Suprapubic skin (tissue), 4 donors: ENCODE measurements around the gene MAN2B1. TPM values are rescaled to one million over a fixed set of nuclear protein-coding genes. Genes with fewer than 3 reads are reported as not detected.

Source experiments
- DNase-seq, 2 donors: peaks; one replicate each; pipeline ENCODE4 v3.0.0-alpha.2; 2019; ENCODE audit warnings: low spot score in 2 of 2
- H3K27ac ChIP-seq: fragments of 200-600 bp; sonication (generic); one replicate; pipeline ENCODE4 v1.5.1; 2019
- H3K27me3 ChIP-seq: fragments of 200-600 bp; sonication (generic); one replicate; pipeline ENCODE4 v1.5.1; 2019
- H3K36me3 ChIP-seq: fragments of 200-600 bp; sonication (generic); one replicate; pipeline ENCODE4 v1.5.1; 2019
- H3K4me1 ChIP-seq: fragments of 200-600 bp; sonication (generic); one replicate; pipeline ENCODE4 v1.5.1; 2019
- H3K4me3 ChIP-seq: fragments of 200-600 bp; sonication (generic); one replicate; pipeline ENCODE4 v1.5.1; 2019; ENCODE audit warnings: mild to moderate bottlenecking
- H3K9me3 ChIP-seq: fragments of 200-600 bp; sonication (generic); one replicate; pipeline ENCODE4 v1.5.1; 2019
- CTCF ChIP-seq, 2 donors: fragments of 200-600 bp in 1 of 2; fragments of 450-650 bp in 1 of 2; sonication (generic) in 1 of 2; IDR thresholded peaks; one replicate each; pipeline ENCODE4 v1.5.1; 2016 to 2019; ENCODE audit warnings: antibody characterized with exemption in 2 of 2, mild to moderate bottlenecking in 1 of 2, moderate library complexity in 1 of 2
- EP300 ChIP-seq: sonication (generic); formaldehyde crosslinking; IDR thresholded peaks from one replicate; pipeline ENCODE4 v1.6.1; 2017; ENCODE audit warnings: antibody characterized with exemption
- POLR2A ChIP-seq, 2 donors: fragments of 450-650 bp; IDR thresholded peaks; one replicate each; pipeline ENCODE4 v1.6.1; 2017; ENCODE audit warnings: antibody characterized with exemption in 2 of 2, mild to moderate bottlenecking in 2 of 2, moderate library complexity in 2 of 2
- POLR2AphosphoS5 ChIP-seq, 3 donors: sonication (generic); formaldehyde crosslinking; IDR thresholded peaks; one replicate each; pipeline ENCODE4 v1.6.1; 2017; ENCODE audit warnings: antibody characterized with exemption in 3 of 3
- WGBS: methylation state at CpG from one replicate; pipeline ENCODE4 v1.1.5; 2018; 5-methylcytosine and 5-hydroxymethylcytosine counted together
- total RNA-seq, 4 donors: library from RNA; depleted of rRNA; stranded (reverse); fragments of >200 nt; gene quantifications; one replicate each; pipeline ENCODE4 v1.1.0, GENCODE V29; 2016

MAN2B1 gene
- total RNA-seq, 4 donors from 2014 or later: 42.6 to 94.1 (median 78.9) TPM

- Histone ChIP-seq H3K4me1 (peaks cover 9% of the 10 kb centered on the region), H3K9me3 (no peaks in the 10 kb centered on the region), H3K36me3 (no peaks in the 10 kb centered on the region), H3K27me3 (no peaks in the 10 kb centered on the region), H3K4me3 (no peak overlapping the region), H3K27ac (no peak overlapping the region)
- no peak for DNase-seq
- WGBS: 71% methylated on average over 13 of the region's 13 CpGs
- TF ChIP-seq EP300 (no peak), POLR2A (IDR thresholded peaks at IDR 0.05) (no peak), CTCF (IDR thresholded peaks at IDR 0.05) (no peak), POLR2AphosphoS5 (IDR thresholded peaks at IDR 0.05) (no peak)
These were observed 25.1 kb downstream of the MAN2B1 start for GRCh38 chr19:12641456-12641855.

DNA sequence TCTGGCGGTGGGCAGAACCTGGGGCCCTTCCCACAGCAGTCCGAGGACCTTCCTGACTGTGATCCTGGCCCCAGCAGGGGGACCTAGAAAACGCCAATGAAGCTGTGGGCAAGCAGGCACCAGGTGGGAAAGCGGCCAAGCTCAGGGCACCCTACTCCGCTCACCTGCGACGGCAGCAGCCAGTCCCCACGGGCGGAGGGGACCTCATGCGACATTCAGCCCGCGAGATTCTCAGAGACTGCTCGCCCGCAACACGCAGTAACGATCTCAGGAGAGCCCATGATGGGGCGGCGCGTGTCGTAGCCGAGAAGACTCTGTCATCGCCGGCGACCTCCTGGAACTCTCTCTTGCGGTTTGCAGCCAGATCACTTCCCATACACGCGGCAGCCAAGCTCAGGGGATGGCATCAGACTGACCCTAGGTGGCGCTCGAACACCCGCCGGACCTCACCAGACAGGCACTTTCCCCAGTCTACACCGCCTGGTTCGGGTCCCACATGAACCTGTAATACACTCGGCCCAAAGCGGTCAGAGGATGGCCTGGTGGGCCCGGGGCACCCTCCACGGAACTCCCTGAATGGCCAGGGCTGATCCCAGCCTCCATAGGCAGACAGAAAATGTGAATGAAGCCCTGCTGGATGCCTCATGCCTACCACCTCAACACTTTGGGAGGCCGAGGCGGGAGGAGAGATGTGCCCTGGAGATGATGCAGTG lies 26.5 kb downstream of the MAN2B1 start:
- Histone ChIP-seq H3K36me3 (no peaks in the 10 kb centered on the region), H3K4me1 (peaks cover 9% of the 10 kb centered on the region), H3K27me3 (no peaks in the 10 kb centered on the region), H3K4me3 (peak overlapping the region; percentile 34), H3K9me3 (no peaks in the 10 kb centered on the region), H3K27ac (no peak overlapping the region)
- 8% methylated on average over 36 of the region's 39 CpGs for WGBS
- DNase-seq: peak; percentile 84 to 88
- TF ChIP-seq CTCF (IDR thresholded peaks at IDR 0.05) (peak; percentile 37 to 77), POLR2A (IDR thresholded peaks at IDR 0.05) (no peak), POLR2AphosphoS5 (IDR thresholded peaks at IDR 0.05) (no peak), EP300 (no peak)

DNA sequence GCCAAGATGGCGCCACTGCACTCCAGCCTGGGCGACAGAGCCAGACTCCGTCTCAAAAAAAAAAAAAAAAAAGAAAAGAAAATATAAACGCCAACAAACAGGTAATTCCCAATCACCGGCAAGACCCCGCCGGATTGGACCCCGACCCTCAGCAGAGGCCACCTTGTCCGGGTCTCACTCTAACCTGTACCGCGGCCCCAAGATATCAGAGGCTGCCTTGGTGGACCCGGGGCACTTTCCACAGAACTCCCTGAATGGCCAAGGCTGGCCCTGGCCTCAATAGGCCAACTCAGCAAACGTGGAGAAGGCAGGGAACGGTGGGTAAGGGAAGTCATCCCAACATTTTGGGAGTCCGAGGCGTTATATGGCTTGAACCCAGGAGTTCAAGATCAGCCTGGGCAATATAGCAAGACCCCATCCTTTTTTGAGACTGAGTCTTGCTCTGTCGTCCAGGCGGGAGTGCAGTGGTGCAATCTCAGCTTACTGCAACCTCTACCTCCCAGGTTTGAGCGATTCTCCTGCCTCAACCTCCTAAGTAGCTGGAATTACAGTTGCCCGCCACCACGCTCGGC lies 27.8 kb downstream of the MAN2B1 start:
- Histone ChIP-seq H3K27me3 (no peaks in the 10 kb centered on the region), H3K36me3 (no peaks in the 10 kb centered on the region), H3K27ac (no peak overlapping the region), H3K9me3 (no peaks in the 10 kb centered on the region), H3K4me1 (peaks cover 9% of the 10 kb centered on the region), H3K4me3 (no peak overlapping the region)
- 91% methylated on average over 20 of the region's 22 CpGs for WGBS
- no peak for TF ChIP-seq CTCF (IDR thresholded peaks at IDR 0.05)
- no peak for TF ChIP-seq POLR2A (IDR thresholded peaks at IDR 0.05)
- TF ChIP-seq POLR2AphosphoS5 (IDR thresholded peaks at IDR 0.05): no peak
- TF ChIP-seq EP300: no peak
- no peak for DNase-seq

- Histone ChIP-seq H3K4me1 (peaks cover 9% of the 10 kb centered on the region), H3K36me3 (peaks cover 3% of the 10 kb centered on the region), H3K9me3 (no peaks in the 10 kb centered on the region), H3K27ac (no peak overlapping the region), H3K4me3 (no peak overlapping the region), H3K27me3 (no peaks in the 10 kb centered on the region)
- WGBS: 75% methylated on average over 13 of the region's 13 CpGs
- TF ChIP-seq POLR2AphosphoS5 (IDR thresholded peaks at IDR 0.05) (no peak), POLR2A (IDR thresholded peaks at IDR 0.05) (no peak), CTCF (IDR thresholded peaks at IDR 0.05) (no peak), EP300 (no peak)
- no peak for DNase-seq
These were observed 29.9 kb downstream of the MAN2B1 start for GRCh38 chr19:12636631-12637030.

DNA sequence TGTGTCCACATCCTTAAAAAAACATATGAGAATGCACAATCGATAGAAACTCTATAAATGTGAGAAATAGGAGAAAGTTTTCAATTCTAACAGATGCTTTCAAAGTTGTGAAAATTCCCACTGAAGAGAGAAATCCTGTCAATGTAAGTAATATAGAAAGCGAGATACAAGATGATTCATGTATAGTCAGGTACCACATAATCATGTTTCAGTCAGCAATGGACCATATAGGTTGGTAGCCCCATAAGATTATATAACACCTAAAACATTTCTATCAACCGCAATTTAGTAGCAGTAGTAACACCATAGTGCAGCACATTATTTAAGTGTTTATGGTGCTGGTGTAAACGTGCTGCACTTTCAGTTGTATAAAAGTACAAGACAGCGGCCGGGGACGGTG lies 37.3 kb downstream of the MAN2B1 start:
- Histone ChIP-seq H3K4me3 (no peak overlapping the region), H3K9me3 (peaks cover 11% of the 10 kb centered on the region), H3K36me3 (peaks cover 68% of the 10 kb centered on the region), H3K27me3 (no peaks in the 10 kb centered on the region), H3K4me1 (no peaks in the 10 kb centered on the region), H3K27ac (no peak overlapping the region)
- WGBS: over 99% methylated on average over 7 of the region's 7 CpGs
- no peak for DNase-seq
- TF ChIP-seq EP300 (no peak), POLR2AphosphoS5 (IDR thresholded peaks at IDR 0.05) (no peak), CTCF (IDR thresholded peaks at IDR 0.05) (no peak), POLR2A (IDR thresholded peaks at IDR 0.05) (no peak)
